ENCODE data around the gene FAM168A. TPM values are rescaled to one million over a fixed set of nuclear protein-coding genes. Genes with fewer than 3 reads are reported as not detected.
"Not testable (repeated sequence)": the region's sequence is repeated elsewhere in the genome, so short reads cannot be mapped to it uniquely, and the experiment has no call there.

FAM168A gene
- total RNA-seq, 1 donor from 2014 or later: 22.6 TPM

DNA sequence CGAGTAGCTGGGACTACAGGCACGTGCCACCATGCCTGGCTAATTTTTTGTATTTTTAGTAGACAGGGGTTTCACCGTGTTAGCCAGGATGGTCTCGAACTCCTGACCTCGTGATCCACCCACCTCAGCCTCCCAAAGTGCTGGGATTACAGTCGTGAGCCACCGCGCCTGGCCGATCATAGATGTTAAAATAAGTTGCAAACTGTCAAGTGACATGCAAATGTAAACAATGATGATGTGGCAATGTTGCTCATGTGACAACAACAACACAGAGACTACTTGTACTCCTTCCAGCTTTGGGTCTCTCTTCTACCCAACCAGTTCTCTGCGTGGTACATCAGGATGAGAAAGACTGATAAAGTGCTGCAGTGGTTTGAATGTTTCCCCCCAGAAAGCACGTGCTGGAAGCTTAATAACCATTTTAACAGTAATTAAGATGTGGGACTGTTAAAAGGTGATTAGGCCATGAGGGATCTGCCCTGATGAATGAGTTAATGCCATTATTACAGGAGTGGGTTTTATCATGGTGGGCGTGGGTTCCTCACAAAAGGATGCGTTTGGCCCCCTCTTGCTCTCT lies 127.8 kb downstream of the FAM168A start:
- not testable (repeated sequence) for DNase-seq (ENCODE audit: low spot score)

DNA sequence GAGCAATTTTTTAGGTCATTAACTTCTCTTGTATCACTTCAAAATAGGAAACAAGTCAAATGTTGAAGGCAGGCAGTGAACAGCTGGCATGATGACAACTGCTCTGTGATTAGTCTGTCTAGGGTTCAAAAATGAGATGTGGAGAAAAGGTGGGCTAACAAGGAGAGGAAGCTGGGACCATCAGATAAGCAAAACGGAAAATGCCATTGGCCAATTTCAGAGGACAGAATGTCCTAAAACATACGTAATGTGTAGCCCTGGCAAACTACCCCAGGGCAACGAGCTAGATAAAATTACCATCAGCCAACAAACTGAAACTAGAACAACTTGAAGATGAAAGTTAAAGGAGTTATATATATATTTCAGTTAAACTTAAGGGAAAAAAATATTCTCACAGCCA lies 128.5 kb downstream of the FAM168A start:
- no peak for DNase-seq (ENCODE audit: low spot score)

DNA sequence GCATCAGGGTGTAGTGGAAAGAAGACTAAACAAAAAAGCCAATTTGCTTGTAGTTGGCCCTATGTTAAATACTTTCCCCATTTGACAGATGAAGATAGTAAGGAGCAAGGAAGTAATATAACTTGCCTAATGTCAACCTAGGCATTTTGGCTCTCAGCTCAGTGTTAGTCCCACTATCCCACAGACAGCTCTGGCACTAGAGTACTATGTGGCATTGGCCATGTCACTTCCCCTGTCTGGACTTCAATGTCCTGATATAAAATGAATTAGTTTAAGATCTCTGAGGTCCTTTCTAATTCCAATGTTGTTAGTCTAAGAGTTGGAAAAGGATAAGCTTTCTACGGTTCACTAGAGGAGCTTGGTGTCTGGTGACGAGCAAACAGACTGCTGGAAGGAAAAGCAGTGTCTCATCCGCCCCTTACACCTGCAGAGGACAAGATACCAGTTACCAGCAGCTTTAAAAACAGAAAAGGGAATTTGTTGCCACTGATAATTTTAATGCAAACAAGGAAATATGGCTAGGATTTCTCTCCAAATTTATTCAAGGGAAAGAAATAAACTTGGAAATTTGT lies 129.2 kb downstream of the FAM168A start:
- DNase-seq (ENCODE audit: low spot score): no peak

DNA sequence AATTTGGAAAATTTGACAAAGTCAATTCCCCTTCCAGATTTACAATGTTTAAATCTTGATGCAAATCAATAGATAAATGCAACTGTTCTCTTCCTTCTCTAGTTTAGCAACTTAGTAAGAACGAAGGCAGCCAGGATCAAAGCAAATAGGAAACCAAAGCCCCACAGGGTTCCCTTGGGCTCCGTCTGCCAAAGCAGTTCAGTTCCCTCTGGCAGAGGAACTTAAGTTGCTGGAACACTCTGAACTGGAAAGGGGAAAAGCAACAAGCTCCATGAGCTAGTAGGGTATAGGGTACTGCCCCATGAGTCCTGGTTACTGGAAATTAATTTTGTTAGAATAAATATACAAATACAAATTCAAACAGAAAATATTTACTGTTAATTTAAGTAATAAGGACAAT lies 130.4 kb downstream of the FAM168A start:
- DNase-seq (ENCODE audit: low spot score): no peak

DNA sequence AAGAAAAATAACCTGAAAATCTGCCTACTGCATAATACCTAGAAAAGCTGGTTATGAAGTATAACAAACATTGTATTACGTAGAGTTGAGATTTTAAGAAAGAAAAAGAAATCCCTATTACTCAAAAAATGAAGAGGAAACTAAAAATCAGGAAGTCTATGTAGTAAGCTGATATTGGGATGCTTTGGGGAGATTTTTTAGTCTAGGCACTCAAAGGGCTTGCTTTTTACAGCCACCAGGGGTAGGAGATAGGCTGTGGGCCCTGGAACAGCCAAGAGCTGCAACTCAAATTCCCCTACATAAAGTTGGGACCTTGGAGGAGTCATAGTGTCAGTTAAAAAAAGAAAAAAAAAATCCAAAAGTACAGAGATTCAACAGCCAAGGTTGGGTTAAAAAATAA lies 131.3 kb downstream of the FAM168A start:
- DNase-seq (ENCODE audit: low spot score): no peak

DNA sequence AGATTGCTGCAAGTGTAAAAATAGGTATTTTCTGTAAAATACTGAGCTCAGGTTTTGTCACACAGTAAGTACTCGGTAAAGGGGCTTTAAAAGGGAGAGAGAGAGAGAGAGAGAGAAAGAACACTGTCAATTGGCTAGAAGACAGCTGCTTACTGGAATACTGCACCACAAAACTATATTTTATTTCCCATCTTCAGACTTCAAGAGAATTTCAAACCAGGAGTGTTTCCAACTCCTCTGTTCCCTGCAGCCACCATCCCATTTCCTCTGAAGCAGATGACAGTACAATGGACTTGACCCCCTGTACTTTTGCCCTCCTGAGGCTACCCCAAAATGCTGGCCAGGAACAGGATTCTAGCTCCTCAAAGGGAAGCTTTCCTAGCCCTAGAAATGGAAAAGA lies 132.0 kb downstream of the FAM168A start:
- DNase-seq (ENCODE audit: low spot score): no peak

DNA sequence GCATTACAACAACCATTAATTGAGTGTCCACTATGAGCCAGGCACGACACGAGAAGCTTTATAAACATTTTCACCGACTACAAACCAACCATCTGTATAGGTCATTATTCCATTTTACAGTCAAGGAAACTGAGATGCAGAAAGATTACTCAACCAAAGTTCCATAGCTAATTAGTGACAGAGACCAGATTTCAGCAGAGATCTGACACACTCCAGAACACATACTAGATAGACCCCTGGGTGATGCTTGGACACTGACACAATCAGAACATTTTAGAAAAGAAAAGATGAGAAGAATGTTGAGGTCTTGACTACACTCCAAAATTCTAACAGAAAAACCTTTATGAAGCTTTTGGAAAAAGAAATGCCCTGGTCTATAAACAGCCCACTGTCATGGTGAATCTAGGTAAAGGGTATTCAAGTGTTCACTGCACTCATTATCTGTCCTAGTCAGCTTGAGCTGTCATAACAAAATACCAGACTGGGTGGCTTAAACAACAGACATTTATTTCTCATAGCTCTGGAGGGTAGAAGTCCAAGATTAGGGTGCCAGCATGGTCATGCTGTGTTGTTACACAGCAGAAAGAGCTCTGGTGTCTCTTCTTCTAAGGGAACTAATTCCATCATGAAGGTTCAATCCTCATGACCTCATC lies 132.8 kb downstream of the FAM168A start:
- no peak for DNase-seq (ENCODE audit: low spot score)

DNA sequence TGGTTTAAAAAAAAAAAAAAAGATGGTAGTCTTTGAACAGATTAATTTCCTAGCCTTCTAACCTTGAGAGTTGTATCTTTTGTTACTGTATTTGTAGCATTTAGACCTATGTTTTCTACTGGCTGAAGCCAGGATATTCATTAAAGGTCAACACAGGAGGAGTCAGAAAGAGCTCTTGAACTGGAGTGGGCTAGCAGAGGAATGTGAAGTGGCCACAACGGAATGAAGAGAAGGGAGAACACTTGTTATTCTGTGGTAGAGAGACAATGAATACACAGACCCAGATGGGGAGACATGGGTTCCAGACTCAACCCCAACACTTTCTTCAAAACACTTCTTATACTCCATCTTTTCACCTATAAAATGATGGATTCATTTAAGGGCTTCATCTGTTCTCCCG lies 133.6 kb downstream of the FAM168A start:
- no peak for DNase-seq (ENCODE audit: low spot score)

DNA sequence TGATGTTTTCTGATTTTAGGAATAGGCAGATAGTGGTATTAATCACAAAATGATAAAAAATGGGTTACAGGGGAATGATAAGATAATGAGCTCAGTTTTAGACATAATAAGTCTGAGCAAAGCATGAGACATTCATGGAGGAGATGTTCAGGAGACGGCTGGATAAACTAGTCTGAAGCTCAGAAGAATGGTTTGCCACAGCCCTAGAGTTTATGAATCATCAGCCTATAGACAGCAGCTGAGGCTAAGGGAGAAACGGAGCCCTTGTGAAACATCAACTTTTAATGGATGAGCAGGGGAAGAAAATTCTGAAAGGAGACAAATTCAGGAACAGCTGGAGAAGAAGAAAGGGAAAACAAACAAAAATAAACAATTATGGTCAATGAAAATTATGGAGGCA lies 134.6 kb downstream of the FAM168A start:
- peak; percentile 19 for DNase-seq (ENCODE audit: low spot score)

DNA sequence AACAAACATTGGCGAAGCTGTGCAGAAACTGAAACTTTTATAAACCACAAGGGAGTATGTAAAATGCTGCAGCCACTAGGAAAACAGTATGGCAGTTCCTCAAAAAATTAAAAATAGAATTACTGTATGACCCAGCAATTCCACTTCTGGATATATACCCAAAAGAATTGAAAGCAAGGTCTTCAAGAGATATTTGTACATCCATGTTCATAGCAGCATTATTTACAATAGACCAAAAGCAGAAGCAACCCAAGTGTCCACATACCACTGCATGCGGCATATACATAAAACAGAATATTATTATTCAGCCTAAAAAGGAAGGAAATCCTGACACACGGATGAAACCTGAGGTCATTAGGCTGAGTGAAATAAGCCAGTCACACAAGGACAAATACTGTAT lies 135.9 kb downstream of the FAM168A start:
- DNase-seq (ENCODE audit: low spot score): peak; percentile 45

DNA sequence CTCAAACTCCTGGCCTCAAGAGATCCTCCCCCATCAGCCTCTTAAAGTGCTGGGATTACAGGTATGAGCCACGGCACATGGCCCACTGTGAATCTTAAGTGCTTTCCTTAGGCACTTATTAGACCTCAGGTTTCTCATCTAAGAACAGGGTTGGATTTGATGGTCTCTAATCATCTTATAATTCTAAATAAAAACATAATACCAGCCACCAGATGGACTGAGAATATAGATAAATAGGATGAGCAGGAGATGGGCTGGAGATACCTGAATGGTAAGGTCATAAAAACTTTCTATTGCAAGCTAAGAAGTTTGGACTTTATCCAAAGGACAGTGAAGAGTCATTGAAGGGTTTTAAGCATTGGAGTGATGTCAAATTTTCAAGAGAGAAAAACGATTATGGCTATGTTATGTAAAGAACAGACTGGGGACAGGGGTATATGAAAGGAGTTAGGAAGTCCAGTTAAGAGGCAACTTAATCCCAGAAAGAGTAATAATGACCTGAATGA lies 136.5 kb downstream of the FAM168A start:
- DNase-seq (ENCODE audit: low spot score): peak; percentile 16

DNA sequence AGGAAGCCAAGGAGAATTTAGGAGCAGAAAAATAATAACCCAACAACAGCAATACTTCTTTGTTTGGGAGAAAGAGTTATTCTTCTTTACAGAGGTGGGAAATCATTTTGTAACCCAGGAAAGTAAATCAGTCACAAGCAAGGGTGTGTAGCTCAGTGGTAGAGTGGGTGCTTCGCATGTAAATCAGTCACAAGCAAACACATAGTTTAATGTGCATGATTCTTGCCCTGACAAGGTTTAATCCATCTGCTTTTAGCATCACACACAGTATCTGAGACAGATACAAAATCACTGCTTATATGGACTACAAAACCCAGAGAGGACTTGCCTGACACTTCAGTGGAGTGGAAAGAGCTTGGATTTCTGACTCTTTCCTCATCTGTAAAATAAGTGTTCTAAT lies 139.7 kb downstream of the FAM168A start:
- no peak for DNase-seq (ENCODE audit: low spot score)

DNA sequence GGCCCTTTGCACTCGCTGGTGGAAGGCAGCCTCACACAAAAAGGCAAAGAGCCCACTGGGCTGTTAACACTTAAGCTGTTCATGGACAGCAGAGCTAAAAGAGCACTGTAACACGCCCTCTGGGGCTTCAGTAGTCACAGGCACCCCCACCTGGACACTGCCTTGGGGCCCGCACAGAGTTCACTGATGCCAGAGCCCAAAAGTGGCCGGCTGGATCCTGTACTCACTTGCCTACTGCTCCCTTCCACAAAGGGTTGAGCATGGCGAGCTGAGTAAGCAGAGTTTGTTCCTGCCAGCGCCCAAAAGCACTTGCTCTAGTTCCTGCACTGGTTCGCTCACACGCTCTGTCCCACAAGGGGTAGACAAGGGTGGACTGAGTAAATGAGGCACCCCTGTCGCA lies 142.9 kb downstream of the FAM168A start:
- no peak for DNase-seq (ENCODE audit: low spot score)

DNA sequence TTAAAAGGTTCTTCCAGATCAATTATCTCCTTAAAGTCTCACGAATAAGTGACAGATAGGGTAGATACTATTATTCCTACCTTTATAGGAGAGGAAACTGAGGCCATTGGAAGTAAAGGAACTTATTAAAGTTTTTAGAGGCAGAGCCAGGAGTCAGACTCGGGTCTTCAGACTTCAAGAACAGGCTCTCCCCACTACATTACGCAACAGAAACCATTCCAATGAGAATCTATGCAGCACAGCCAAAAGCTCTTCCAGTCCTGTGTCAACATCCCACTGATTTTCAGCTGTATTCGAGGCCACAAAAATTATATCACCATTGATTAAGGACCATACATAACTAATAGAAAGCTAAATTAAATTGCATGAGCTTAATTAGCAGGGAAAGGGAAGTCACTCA lies 144.3 kb downstream of the FAM168A start:
- no peak for DNase-seq (ENCODE audit: low spot score)

DNA sequence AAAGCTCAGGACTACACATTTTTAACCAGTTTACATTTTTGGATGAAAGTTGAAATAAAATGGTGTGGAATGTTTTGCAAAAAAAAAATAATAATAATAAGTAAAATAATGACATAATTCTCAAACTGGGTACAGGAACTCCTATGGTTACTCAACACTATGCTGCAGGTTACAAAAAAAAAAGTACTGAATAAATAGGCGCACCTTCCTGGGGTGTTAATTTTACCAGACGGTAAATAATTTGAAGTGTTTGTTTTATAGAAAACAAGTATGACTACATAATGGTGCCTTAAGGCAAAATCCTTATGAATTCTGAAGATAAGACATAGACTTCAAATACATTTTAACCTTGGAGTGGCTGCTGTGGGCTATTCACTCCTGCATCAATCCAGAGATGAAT lies 145.2 kb downstream of the FAM168A start:
- DNase-seq (ENCODE audit: low spot score): no peak

DNA sequence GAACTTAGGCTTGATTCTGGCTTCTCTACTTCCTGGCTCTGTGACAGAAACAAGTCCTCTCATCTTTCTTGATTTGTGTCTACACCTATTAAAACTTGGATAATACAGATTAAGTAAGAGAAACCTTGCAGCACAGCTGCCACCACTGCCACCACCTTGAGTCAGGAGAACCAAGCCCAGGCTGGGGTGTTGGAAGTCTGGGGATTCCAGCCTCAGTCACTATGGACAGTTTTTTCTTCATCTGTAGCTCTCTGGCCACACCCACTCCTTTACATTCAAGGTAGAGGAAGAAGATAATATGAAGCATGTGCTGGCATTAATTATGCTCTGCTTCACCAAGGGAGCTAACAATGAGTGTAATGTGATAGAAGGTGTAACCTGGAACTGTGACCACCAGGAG lies 146.0 kb downstream of the FAM168A start:
- DNase-seq (ENCODE audit: low spot score): no peak

DNA sequence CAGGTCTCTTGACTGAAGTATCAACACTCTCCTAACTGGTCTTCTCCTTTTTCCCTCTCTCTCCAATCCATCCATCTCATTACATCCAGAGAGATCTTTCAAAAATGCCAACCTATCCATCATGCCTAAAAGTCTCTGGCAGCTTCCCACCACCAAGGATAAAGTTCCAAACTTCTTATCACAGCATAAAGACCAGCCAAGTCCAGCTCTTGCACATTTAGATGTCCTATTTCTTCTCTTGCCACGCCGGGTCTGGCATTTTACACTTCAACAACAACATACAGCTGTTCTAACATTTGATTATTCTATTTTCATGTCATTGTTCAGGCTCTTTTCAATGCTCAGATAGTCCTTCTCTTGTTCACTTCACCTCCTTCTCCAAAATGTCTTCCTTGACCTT lies 151.1 kb downstream of the FAM168A start:
- no peak for DNase-seq (ENCODE audit: low spot score)

DNA sequence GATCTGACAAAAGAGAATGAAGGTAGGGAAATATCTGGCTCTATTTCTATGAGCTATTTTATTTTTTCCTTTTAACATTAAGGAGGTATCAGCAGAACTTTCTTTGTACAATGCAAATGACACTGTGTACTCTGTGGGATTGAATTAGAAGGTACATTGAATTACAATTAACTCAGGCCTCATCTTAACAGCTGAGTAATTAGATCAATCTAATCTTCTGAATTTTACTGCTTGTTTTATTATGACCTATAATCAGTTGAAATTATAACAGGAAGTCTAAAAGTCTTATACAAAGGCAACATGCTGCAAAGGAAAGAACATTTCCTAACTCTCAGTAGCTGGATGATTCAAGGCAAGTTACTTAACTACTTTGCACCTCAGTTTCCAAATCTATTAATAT lies 151.9 kb downstream of the FAM168A start:
- DNase-seq (ENCODE audit: low spot score): no peak

DNA sequence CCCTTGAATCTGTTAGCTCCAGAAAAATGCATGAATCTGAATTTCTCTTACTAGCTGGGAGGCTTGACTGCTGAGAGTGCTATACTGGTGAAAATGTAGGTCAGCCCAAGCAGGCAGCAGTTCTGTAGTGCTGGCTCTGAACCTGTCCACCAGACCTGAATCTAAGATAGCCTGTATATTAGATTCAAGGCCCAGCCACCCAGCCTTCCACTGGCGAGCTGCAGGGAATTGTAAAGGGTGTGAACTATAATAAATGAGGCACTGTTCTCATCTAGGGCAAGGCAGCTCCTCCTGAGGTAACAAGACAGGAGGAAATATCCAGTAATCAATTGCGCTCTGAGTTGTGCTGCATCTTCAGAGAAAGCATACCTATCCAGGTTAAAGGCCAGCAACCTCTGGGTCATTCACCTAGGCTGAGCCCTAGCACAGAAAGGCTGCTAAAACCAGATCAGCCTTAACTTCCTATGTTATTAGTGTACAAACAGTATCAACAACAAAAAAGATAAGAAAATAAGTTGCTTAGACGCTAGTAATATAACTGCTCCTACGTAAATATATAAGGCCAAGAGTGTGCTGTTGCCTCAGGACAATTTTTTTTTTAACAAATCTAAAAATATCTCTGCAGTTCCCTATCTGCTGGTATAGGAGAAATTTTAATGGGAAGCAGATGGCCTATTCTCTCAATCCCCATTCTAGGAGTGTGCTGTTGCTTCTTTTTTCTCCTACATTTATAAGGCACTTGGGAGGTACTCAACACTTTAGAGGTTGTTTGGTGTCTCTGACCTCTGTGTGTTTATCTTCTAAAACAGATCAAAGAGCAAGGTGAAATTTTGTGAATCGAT lies 158.7 kb downstream of the FAM168A start:
- peak; percentile 69 for DNase-seq (ENCODE audit: low spot score)

DNA sequence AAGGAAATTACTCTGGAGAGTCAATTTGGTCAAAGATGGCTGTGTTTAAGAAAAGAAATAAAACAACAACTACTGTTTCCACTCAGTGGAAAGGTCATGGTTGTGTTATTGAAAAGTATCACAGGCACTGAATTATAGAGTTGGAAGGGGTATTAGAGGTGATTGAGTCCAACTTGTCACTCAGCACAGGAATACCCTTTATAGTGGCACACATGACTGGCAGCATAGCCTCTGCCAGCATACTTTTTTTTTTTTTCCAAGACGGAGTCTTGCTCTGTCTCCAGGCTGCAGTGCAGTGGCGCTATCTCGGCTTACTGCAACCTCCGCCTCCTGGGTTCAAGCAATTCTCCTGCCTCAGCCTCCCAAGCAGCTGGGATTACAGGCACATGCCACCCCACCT lies 161.1 kb downstream of the FAM168A start:
- not testable (repeated sequence) for DNase-seq (ENCODE audit: low spot score)

DNA sequence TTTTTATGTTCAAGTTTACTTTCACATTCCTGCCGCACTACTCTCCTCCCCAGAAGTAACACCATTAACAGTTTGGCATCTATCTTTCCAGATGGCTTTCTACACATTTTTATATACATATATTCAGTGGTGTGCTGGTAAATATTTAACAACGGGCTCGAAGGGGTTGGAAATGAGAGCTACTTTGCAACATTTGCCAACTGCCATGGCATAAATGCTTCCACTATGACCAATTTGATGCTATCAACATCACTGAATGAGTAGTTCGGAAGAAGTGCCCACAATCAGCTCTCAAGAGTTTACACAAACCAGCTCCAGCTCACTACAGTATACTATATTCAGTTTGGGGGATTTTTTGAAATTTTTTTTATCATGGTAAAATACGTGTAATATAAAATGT lies 166.5 kb downstream of the FAM168A start:
- DNase-seq (ENCODE audit: low spot score): no peak

DNA sequence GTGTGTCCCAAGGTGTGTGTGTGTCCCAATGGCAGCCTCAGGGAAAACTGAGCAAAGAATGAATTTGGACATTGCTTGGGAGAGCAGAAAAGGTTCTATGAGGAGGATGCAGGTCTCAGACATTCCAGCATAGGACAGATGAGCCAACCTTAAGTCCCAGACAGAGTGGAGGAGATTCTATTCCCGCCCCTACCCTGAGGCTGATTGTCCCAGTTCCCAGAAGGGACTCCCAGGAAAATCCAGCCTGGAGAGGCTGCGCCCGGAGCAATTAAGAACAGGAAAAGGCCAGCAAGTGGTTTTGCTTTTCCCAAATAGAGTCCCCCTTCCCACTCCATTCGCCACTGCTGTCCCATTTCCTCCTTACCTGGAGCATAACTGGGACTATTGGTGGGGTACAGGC lies 167.6 kb downstream of the FAM168A start:
- no peak for DNase-seq (ENCODE audit: low spot score)
